EL (cell line): ENCODE results near the gene GIGYF2.
A peak's percentile ranks its signal among the peaks of the same experiment; 100 is the strongest.
"Not testable (repeated sequence)": the region's sequence is repeated elsewhere in the genome, so short reads cannot be mapped to it uniquely, and the experiment has no call there.

ENCODE experiments used
- DNase-seq: peaks from one replicate; pipeline ENCODE4 v3.0.0-alpha.2; 2016

The GIGYF2 gene

DNA sequence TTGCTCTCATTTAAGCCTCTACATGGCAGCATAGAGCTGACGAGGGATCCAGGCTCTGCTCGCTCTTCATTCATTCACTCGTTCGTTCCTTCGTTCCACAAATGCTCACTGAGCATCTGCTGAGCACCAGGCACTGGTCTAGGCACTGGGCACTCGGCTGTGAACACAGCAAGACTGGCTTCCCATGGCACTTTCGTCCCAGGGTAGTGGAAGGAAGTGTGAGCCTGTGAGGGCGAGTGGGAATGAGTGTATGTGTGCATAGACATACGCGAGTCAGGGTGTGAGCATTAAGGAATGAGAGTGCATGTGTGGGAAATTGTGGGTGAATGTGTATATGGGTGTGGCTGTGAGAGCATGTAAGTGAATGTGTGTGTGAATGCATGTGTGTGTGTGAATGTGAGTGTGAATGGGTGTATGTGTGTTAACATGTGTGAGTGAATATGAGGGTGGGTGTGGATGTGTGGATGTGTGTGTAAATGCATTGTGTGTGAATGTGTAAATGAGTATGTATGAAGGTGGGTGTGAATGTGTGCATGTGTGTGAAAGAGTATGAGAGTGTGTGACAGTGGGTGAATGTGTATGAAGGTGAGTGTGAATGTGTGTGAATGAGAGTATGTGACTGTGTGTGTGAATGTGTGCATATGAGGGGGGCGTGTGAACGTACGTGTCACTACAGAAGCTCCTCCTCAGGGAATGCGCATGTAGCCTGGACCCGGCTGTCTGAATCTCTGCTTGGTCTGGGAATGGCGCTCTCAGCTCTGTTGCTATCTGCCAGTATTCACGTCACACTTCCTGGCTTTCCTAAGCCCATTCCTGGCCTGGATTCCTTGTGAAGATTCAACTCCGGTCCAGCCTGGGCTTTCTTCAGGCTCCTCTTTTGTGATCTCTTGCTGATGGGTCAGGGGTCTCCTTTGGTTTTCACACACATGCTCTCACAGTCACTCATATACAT lies 201.7 kb downstream of the GIGYF2 start:
- no peak for DNase-seq

- no peak for DNase-seq
Observed at GRCh38 chr2:232900811-232901735, 203.9 kb downstream of the GIGYF2 start.

DNA sequence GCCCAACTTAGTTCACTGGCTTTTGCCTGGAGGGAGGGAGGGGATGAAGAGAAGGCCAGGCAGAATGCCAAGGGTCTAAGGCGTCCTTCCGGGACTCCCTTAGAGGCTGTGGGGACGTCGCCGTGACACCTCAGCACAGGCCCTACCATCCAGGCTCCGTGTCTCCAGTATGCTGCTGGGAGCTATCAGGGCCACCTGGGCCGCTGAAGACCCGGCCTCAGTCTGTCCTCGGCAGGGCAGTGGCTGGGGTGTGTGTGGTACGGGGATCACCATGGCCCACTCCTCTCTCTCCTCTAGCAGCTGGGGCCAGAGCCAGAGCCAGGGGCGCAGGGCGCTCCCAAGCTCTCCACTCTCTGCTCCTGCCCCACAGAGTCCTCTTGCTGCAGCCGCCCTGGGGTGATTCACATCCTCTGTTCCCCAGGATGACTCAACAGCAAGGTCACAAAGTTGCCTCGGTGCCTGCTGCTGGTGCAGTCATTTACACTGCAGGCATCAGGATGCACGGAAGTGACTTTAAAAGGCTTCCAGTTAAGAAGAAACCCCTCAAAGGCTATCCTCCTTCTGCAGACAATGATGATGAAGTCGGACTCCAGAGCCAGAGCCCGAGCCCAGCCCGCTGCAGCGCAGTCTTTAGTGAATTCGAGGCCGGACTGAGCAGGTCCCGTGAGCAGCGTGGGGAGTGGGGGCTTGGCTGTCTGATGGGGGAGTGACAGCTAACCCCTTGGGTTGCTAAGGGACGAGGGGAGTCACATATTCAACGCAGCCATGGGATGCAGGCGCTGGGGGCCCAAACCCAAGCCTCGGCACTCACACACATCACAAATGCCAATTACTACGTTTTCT lies 204.8 kb downstream of the GIGYF2 start:
- DNase-seq, result peak; percentile 94

DNA sequence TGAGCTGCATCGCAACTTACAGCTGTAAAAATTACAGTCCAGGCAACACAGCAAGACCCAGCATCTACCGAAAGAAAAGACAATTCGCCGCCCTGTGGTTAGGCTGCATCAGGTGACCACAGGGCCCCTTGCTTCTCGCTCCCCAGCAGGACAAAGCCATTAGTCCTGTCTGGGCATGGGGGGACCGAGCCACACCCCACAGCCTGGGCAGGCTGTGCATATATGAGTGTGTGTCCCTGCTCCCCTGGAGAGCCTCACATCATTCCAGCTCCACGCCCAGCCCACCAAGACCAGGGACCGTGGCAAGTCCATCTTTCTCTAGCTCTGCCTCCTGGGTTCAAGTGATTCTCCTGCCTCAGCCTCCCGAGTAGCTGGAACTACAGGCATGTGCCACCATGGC lies 206.9 kb downstream of the GIGYF2 start:
- DNase-seq, result no peak

- DNase-seq, result not testable (repeated sequence)
Observed at GRCh38 chr2:232906867-232907717, 210.0 kb downstream of the GIGYF2 start.

DNA sequence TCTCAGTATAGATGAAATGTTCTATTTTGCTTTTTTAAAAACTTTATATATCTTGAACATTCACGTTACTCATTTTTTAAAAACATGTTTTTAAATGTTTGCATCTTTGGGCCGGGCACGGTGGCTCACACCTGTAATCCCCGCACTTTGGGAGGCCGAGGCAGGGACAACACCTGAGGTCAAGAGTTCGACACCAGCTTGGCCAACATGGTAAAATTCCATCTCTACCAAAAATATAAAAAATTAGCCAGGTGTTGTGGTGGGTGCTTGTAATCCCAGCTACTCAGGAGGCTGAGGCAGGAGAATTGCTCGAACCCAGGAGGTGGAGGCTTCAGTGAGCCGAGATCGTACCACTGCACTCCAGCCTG lies 210.6 kb downstream of the GIGYF2 start:
- DNase-seq, result not testable (repeated sequence)

- DNase-seq, result no peak
Observed at GRCh38 chr2:232908695-232909094, 211.6 kb downstream of the GIGYF2 start.
